ENCODE data around the gene KLHL17.
A peak's percentile ranks its signal among the peaks of the same experiment; 100 is the strongest.
"Not testable (repeated sequence)": the region's sequence is repeated elsewhere in the genome, so short reads cannot be mapped to it uniquely, and the experiment has no call there.

Gene KLHL17

DNA sequence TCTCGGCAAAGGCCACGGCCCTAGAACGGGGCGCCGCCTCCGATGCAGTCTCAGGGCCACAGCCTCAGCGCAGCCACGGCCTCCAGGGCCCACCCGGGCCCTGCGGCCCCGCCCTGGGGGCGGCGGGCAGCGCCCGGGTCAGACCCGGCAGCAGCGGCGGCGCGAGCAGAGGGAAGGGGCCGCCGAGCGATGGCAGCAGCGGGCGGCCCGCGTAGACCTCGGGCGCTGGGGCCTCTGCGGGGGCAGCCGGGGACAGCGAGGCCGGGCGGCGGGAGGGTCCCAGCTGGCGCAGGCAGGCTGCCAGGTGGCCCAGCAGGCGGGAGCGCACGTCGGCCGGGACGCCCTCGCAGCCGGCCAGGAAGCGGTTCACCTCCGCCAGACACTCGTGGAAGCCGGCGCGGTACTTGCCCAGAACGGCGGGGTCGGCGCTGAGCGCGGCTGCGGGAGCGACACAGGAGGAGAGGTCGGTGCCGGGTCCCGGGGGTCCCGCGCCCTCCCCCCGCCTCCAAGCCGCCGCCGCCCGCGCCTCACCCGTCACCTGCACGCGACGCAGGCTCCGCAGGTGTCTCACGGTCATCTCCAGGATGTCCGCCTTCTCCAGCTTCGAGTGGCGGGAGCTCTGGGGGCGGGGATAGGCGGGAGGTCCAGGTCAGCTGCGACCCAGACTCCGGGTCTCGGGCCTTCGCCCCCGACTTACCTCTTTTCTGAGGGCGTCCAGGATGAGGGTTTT is 38.8 kb downstream of the KLHL17 start:
- FAIRE-seq (no peak), DNase-seq (ENCODE audit: low spot score) (no peak)

DNA sequence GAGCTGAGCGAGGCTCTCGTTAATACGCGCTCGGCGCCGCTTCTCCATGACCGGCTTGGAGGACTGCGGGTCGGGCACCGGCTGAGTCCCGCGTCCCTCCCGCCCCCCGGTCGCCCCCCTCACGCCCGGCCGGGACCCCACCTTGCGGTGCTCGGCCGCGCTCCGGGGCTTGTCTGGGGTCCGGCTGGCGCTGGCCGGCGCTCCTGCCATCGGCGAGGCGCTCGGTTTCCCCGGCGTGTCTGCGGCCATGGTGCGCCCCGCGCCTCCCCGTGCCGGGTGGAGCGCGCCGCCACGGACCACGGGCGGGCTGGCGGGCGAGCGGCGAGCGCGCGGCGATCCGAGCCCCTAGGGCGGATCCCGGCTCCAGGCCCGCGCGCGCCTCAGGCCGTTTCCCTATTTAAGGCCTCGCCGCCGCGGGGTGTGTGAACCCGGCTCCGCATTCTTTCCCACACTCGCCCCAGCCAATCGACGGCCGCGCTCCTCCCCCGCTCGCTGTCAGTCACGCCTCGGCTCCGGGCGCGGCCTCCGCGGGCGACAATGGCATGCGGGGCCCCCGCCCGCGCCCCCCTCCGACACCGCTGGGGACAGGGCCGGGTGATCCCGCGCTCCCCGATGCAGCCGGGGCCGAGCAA is 39.5 kb downstream of the KLHL17 start, which contains the start of gene HES4:
HES4 (minus strand) TSS at position 373 of the 632 bp plus-strand sequence; CDS start at position 249, 124 bp downstream.
- no peak for DNase-seq (ENCODE audit: low spot score)
- no peak for FAIRE-seq

DNA sequence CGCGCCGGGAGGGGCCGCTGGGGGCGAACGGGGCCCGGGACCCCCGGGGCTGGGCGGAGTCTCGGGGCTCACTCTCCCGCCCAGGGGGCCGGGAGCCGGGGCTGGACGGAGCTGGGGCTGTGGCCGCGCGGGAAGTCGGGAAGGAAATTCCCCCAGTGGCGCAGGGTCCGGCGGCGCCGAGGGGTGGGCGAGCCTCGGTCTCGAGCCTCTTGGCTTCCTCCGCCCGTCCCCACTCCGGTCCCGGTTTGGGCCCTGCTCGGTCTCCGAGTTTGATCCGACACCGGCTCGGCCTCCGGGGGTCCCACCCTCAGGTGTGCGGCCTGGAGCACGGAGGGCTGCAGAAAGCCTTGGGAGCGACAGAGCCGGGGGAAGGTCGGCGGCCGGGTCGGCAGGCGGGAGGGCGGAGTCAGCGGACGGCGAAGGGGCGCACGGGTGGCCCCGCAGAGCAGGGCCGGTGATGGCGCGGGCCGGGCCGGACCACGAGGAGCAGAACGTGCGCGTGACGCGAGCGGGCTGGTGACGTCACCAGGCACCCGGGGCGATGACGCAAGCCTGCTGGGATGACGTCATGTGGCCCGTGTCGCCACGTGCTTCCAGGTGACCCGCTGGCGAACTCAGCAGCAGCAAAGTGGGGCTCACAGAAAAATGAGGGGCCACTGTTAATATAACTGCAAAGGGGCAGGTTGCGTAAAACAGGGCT is 40.1 kb downstream of the KLHL17 start:
- FAIRE-seq: no peak
- DNase-seq (ENCODE audit: low spot score): no peak

DNA sequence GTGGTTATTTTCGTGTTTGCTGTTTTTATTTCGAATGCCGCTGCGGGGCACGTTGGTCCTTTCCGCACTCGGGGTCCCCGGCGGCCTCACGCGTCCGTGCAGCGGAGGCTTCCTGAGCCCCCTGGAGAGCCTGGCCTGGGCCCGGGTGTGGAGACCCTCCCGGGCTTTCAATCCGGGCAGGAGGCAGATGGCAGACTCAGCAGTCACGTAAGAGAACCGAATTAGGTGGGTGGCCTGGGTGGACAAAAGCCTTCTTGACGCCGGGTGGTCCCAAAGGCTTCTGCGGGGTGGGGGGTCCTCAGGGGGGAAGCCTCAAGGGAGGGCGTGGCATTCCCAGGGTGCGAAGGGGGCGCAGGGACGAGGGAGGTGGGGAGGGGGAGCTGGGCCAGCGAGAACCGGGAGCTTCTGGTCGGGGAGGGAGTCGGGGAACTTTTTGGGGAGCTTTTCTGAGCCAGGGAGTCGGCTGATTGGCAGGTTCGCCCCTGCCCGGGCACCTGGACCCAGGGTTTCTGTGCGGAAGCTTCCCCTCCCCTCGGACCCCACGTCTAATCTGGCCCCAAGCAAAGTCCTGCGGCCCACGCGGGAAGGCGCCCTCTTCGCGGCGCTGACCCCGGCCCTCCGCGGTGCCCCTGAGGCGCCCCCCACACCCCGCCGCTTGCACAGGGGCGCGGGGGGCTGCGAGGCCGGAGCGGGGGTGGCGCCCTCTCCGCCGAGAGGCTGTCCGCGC is 40.8 kb downstream of the KLHL17 start:
- DNase-seq (ENCODE audit: low spot score): no peak
- no peak for FAIRE-seq

DNA sequence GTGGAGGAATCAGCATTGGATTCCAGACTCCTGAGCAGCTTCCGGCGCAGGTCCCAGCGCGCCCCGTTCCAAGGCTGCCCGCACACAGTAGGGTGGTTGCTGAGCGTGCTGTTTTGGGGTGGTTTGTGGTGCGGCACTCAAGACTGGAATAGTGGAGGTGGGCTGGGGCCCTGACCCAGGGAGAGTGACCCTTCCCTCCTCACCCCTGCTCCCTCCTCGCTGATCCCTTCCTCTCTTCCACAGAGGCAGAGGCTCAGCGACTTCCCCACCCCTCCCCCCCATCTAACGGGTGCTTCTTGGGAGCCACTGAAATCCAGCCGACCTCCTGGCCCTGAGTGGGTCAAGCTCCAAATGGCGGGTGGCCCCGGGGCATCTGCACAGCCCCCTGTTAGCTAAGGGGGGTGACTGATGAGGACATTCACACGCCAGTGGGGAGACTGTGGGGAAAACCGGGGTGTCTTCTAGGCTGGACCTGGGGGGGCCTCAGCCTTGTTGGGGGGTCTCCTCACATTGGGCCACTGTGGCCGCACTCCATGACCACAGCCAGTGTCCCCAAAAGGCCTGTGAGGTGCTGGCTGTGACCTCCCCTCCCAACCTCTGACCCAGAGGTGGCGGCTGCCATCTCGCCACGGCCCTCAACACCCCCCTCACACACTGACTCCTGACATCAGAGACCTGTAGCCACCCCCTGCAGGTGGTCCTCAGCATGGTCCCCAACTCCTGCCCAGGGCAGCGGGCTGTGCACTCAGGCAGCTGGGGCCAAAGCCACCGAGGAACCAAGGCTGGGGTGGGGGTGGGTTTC is 43.4 kb downstream of the KLHL17 start:
- FAIRE-seq: no peak
- no peak for DNase-seq (ENCODE audit: low spot score)

DNA sequence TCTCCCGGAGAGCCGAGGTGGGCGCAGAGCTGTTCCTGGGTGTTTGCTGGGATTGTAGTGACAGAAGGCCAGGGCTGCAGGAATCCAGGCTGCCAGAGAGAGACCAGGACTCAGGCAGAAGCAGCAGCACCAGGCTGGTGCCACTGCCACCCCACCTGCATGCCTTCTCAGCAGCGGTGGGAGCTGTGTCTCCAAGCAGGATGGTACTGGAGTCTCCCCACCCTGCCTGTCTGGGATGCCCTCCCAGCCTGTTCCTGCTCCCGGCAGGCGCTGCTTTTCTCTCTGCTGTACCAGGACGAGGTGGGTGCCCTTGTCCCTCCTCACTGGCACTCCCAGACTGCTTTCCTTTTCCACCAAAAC is 44.0 kb downstream of the KLHL17 start:
- FAIRE-seq: no peak
- DNase-seq (ENCODE audit: low spot score): no peak

DNA sequence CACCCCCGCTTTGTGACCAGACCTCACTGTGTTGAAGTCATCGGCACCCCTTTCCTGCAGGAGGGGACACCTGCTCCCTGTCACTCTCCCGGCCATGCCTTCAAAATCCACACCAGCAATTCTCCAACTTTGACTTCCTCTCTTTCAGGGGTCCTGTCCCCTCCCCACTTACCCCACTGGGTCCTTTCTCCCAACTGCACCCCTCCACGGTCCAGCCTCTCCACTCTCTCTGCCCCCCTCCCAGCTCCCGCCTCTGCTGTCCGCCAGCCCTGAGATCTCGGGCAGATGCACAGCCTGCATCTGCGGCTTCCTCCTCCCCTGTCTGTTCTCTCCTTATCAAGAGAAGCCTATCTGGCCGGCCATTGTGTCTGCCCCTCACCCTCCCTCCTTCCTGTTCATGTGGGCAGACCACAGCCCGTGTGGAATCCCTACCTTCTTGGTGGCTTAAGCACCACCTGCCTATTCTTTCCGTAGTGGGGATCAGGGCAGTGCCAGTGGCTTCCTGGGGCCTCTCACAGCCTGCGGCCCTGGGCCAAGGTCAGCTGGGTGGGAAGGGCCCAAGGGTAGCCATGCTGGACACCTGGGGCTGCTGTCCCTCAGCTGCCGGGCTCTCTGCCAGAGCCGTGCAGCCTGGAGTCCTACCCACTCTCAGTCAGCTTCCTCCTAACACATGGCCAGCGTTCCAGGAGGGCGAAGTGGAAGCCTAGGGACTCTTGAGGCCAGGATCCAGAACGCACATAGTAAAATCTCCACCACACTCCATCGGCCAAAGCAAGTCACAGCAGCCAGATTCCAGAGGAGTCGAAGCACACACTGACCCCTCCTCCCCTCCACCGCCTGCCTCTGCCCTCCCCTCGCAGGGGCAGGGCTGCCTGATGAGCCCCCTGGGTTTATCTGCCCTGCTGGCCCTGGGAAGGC is 44.7 kb downstream of the KLHL17 start:
- no peak for FAIRE-seq

DNA sequence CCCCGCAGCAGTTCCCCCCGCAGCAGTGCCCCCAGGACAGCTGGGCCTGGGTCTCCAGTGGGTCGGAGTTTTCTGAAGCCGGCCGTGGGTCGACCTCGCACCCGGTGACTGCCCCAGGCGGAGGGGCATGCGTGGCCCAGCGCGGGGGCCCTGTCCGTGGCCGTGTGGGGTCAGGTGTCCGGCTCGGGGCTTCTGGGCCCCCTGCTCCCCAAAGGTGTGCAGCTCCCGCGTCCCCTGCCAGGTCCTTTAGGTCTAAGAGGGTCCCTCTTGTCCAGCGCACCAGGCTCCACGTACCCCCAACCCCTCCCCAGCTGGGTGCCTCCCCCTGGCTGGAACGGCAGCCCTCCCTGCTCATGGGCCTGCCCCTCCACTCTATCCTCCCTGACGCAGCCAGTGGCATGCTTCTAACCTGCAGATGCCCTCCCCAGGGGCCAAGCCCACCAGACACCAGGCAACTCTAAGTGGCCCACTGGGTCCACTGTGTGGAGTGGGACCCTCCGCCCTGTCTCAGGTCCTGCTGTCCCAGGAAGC is 45.5 kb downstream of the KLHL17 start:
- no peak for FAIRE-seq
- no peak for DNase-seq (ENCODE audit: low spot score)

More for the DNA sequence above, 44.7 kb downstream of the KLHL17 start:
- DNase-seq (ENCODE audit: low spot score): no peak

DNA sequence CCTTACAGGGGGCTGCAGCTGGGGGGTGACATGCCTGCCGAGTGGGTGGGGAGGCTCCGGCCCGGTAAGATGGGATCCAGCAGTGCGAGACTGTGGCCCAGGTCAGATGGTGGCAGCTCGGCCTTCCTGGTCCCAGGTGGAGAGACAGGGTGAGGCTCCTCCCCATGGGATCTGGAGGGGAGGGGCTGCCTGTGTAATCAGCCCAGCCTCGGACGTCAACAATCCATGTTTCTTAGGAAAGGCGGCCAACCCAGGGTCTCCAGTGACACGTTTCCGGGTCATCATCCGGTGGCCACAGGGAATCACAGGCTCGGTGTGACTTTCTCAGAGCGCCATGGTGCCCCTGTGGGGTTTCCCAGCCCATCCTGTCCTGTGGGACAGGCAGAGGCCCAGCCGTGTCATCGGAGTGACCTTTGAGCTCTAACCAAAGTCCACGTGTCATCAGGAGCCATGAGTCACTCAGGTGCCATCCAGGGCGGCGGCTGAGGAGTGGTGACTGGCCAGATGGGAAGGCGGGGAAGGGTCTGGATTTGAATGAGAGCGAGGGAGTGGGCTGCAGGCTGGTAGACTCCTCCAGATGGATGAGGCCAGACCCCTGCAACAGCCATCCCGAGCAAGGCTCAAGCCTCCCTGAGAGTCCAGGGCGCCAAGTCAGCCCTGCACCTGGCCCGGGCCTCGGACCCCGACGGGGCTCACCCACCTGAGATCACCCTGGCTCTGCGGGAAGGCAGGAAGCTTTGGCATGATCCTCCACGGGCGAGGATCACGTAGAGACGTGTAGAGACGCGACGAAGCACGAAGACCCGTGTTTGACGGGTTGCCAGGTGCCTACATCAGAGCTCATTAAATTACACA is 46.1 kb downstream of the KLHL17 start:
- DNase-seq (ENCODE audit: low spot score) (no peak), FAIRE-seq (no peak)

DNA sequence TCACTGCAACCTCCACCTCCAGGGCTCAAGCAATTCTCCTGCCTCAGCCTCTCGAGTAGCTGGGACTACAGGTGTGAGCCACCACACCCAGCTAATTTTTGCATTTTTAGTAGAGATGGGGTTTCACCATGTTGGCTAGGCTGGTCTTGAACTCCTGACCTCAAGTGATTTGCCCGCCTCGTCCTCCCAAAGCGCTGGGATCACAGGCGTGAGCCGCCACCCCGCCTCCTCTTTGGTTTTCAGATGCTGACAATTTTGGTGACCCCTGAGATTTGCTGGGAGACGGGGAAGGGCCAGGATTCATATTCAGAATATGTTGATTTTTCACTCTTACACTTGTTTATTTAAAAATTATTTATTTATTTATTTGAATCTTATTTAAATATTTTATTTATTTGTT is 49.7 kb downstream of the KLHL17 start:
- not testable (repeated sequence) for FAIRE-seq; DNase-seq (ENCODE audit: low spot score)

DNA sequence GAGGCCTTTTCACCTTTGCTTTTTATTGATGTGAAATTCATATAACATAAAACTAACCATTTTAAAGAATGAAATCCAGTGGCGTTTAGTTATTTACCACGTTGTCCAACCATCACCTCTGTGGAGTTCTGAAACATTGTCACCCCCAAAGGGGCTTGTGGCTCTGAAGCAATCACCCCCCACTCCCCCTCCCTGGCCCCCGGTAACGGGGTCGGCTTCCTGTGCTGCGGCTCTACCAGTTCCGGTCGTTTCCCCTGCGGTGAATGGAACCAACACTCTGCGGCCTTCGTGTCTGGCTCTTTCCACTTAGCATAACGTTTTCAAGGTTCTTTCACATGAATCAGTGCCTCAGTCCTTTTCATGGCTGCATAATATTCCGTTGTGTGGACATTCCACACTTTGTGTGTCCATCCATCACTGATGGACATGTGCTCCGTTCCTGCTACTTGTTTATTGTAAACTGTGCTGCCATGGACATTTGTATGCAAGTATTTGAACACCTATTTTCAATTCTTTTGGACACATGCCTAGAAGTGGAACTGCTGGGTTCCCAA is 51.1 kb downstream of the KLHL17 start:
- FAIRE-seq (no peak), DNase-seq (ENCODE audit: low spot score) (no peak)

DNA sequence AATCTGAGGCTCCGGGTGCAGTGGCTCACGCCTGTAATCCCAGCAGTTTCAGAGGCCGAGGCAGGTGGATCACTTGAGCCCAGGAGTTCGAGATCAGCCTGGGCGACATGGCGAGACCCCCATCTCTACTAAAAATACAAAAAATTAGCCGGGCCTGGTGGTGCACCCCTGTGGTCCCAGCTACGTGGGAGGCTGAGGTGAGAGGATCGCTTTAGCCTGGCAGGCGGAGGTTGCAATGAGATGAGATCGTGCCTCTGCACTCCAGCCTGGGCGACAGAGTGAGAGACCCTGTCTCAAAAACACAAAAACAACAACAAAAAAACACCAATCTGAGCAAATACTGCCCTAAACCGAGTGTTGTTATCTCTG is 52.3 kb downstream of the KLHL17 start:
- not testable (repeated sequence) for FAIRE-seq; DNase-seq (ENCODE audit: low spot score)

DNA sequence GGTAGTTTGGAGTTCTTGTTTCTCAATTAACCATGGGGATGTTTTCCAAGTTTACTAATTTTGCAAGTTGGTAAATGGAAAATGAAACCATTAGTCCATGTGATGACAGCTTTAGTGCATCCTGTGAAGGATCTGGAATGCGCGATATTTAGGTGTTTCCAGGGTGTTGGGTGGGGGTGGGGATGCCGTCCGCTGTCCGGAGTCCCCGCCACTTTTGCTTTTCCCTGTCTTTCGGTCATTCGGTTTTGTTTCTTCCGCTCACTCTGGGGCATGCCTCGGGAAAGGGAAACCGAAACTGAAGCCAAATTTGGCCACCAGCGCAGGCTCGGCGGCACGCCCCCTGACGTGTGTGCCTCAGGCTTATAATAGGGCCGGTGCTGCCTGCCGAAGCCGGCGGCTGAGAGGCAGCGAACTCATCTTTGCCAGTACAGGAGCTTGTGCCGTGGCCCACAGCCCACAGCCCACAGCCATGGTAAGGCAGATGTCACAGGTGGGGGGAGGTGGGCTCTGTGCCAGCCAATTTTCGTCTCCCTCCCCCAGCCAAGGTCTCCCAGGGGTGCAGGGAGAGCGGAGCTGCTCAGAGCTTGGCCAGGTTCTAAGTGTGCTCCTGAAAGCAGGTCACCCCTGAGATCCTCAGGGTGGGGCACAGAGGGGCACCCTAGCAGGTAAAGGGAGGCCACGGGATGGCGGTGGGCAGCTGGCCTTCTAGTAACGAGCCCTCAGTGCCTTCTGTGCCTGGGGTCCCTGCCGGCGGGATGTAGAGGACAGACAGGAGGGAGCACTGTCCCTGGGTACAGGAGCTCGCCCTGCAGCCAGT is 52.9 kb downstream of the KLHL17 start, which contains the start of gene ISG15:
ISG15 (plus strand) TSS at position 393 of the 817 bp plus-strand sequence; CDS start at position 470, 77 bp downstream.
- DNase-seq (ENCODE audit: low spot score) (peak; percentile 73), FAIRE-seq (no peak)

DNA sequence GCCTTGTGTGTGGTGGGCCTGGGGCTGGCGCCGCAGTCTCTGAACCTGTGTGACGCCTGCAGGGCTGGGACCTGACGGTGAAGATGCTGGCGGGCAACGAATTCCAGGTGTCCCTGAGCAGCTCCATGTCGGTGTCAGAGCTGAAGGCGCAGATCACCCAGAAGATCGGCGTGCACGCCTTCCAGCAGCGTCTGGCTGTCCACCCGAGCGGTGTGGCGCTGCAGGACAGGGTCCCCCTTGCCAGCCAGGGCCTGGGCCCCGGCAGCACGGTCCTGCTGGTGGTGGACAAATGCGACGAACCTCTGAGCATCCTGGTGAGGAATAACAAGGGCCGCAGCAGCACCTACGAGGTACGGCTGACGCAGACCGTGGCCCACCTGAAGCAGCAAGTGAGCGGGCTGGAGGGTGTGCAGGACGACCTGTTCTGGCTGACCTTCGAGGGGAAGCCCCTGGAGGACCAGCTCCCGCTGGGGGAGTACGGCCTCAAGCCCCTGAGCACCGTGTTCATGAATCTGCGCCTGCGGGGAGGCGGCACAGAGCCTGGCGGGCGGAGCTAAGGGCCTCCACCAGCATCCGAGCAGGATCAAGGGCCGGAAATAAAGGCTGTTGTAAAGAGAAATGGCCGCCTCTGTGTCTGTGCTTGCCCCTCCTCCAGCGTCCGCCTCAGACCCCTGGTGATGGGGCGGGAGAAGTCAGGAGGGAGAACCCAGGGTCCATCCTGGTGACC is 53.7 kb downstream of the KLHL17 start:
- FAIRE-seq (no peak), DNase-seq (ENCODE audit: low spot score) (no peak)

DNA sequence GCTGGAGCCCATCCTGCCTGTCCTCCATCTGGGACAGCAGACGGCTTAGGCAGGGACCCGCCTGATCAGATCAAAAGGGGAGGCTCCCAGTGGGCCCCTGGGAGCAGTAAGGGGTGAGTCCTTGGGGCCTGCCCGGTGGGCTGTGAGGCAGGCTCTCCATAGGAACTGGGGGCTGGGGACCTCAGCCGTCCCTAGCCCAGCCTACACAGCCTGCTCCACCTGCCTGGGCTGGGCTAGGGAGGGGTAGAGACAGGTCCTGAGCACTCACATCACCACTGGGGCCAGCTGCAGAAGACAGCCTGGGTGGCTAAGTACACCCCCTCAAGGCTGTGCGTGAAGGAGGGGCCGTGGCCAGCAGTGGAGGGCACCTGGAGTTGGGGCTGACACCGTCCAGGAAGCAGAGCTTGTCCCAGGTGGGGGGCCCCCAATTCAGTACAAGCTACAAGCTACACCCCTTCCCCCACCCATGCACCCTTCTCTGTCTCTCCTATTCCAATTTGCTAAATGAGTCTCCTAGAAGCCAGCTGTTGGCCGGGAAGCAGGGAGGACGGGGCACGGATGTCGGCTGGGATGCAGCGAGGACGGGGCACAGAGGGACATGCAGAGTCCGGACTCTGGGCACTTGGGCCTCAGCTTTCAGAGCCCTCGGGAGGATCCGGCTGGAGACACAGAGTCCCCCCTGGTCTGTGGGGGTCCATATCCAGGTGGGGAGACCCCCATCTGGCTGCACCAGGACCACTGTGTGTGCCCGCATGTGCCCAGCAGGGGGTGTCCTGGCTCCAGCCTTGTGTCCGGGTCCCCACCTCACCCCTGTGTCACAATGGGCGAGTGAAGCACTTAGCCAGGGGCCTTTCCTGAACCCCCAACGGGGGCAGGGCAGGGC is 54.7 kb downstream of the KLHL17 start:
- no peak for FAIRE-seq

More for the DNA sequence above, 54.7 kb downstream of the KLHL17 start:
- no peak for DNase-seq (ENCODE audit: low spot score)

All from urothelium cell line (cell line).